ENCODE results near the gene ZNF583.

The ZNF583 gene

DNA sequence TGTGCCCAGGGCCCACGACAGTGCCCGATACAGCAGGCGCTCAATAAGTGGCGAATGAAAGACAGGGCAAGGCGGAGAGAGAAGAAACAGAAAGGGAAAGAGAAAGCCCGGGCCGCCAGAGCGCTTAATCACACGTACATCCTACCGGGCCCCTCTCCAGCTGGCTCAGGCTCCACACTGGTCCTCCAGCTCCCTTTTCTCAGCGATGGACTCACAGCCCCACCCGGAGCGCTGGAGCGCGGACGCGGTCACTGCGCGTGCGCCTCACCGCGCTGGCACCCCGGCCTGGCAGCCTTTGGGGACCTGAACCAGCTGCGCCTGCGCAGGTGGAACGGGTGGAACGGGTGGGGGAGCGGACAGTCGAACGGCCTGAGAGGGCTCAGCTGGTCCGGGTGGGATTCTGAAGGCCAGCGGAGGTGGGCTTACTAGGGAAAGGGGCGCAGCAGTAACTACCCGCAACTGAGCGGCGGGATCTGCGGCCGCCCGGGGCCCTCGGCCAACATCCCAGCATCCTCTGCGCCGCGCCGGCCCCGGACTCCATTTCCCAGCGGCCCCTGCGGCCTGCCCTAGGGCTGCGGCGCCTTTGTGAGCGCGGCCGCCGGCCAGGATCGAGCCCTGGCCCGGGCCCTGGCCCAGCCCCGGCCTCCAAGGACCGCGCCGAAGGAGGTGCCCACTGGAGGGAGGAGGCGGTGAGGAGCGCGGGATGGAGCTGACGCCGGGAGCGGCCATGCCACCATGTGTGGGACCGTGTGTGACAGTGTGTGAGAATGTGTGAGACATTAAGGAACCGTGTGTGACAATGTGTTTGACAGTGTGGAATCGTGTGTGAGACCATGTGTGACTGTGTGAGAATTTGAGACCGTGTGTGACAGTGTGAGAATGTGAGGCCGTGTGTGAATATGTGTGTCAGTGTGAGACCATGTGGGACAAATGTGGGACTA, at the start of gene ZNF583:
Gene ZNF583 (plus strand): TSS at position 569 of the 941 bp plus-strand sequence. CDS start 2,783 bp downstream, outside the sequence.
- DNase-seq (ENCODE audit: low spot score), result peak; percentile 100

DNA sequence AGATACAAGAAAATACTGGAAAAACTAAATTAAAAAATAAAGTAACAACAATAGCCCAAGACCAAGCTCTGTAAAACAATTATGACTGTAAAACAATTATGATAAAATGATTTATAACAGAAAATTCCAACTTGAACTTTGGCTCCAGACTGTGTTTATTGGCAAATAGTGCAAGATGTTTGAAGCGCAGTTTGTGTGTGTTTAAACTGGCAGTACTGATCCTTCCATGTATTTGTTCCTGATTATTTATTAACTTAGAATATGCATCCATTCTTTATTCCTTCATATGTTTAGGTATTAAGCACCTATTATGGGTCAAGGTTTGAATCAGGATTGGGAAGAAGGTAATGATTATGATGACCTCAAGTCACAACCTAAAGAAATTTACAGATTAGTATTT, 48.6 kb upstream of the ZNF583 start:
- DNase-seq (ENCODE audit: low spot score), result no peak

DNA sequence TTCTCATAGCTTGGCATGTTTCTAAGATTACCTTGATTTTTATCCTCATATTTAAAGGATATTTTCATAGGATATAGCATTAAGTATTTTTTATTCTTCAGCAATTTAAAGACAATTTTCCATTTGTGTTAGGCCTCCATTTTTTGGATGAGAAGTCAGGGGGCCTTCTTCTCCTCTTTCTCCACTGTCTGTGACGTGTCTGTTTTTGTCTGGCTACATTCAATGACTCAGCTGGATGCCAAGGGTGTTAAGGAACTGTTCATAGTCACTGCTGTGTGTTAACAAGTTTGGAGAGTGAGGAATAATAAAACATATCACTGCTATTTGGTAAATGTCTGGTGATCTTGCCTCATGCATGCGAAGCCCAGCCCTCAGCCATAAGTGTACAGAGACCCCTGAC, 47.2 kb upstream of the ZNF583 start:
- no peak for DNase-seq (ENCODE audit: low spot score)

DNA sequence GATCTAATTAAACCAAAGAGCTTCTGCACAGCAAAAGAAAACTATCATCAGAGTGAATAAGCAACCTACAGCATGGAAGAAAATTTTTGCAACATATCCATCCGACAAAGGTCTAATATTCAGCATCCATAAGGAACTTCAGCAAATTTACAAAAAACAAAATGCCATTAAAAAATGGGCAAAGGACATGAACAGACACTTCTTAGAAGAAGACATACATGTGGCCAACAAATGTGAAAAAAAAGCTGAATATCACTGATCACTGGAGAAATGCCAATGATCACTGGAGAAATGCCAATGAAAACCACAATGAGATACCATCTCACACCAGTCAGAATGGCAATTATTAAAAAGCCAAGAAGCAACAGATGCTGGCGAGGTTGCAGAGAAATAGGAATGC, 43.3 kb upstream of the ZNF583 start:
- no peak for DNase-seq (ENCODE audit: low spot score)

DNA sequence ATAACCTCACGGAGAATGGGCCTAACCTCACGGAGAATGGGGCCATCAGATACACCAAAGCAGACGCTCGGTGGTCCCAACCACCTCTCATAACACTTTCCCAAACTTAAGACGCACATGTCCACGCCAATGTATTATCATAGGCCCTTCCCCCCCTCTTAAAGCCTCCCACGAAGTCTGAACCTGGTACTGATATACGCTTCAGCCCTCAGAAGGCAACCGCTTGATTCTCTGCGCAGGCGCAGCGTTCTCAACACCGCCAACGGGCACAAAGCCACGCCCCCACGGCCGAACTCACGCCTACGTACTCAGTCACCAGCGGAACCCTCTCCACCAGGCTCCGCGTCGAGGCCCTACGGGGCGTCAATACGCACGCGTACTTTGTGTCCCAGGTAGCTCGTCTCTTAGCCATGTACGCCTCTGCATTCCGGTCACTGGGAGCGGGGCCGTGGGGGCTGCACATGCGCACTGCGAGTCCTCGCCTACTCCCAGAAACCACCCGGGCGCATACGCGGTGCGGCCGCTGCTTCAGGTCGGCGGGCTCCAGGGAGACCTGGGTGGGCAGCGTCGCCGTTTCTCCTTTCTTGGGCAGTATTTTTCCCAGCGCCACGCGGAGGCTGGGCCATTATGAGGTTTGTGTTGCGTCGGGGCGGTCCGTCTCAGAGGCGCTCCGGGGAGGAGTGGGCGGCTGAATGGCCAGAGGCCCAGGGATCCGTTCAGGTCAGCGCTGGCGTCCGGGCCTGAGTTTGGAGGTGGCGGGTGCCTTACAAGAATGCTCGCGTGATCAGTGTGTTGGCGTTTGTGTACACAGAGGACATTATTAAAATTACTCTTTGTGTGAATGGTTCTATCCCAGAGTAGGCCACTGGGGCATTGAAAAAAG, 36.1 kb upstream of the ZNF583 start:
- DNase-seq (ENCODE audit: low spot score), result peak; percentile 92

DNA sequence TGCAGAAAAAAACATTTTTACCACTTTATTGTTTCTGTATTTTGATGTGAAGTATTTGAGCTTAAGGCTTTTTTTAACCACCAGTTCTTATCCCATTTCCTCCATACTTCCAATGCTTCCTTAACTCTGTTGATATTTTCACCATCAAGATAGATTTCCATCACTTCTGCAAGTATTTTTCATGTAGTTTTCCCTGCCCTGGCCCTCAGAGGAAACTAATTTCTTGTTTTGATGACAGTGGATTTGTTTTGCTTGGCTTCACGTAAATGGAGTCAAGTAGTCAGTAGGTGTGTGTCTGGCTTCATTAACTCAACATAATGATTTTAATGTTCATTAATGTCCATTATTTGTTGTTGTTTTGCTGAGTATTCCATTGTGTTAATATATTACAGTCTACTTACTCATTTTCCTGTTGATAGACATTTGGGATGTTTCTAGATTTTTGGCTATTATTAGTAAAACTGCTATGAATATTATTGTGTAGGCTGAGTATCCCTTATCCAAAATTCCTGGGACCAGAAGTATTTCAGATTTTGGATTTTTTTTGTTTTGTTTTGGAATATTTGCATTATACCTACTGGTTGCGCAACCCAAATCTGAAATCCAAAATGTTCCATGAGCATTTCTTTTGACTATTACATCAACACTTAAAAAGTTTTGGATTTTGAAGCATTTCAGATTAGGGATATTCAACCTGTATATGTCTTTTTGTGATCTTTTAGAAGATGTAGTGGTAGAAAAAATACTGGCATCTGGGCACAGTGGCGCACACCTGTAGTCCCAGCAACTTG, 34.1 kb upstream of the ZNF583 start:
- DNase-seq (ENCODE audit: low spot score), result no peak

DNA sequence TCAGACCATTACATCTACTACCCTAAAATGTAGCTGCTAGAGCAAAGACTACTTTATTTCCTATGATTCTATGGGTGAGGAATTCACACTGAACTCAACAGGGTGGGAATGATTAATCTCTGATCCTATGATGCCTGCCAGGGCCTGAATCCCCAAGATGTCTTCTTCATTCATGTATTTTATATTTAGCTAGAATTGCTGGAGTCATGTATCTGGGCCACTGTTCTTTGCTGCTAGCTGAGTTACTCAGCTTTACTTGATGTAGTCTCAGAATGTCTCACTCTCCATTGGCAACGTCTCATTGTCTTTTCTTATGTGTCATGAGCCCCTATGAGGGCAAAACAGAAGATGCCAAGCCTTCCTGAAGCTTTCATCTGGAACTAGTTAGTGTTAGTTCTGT, 31.9 kb upstream of the ZNF583 start:
- no peak for DNase-seq (ENCODE audit: low spot score)

DNA sequence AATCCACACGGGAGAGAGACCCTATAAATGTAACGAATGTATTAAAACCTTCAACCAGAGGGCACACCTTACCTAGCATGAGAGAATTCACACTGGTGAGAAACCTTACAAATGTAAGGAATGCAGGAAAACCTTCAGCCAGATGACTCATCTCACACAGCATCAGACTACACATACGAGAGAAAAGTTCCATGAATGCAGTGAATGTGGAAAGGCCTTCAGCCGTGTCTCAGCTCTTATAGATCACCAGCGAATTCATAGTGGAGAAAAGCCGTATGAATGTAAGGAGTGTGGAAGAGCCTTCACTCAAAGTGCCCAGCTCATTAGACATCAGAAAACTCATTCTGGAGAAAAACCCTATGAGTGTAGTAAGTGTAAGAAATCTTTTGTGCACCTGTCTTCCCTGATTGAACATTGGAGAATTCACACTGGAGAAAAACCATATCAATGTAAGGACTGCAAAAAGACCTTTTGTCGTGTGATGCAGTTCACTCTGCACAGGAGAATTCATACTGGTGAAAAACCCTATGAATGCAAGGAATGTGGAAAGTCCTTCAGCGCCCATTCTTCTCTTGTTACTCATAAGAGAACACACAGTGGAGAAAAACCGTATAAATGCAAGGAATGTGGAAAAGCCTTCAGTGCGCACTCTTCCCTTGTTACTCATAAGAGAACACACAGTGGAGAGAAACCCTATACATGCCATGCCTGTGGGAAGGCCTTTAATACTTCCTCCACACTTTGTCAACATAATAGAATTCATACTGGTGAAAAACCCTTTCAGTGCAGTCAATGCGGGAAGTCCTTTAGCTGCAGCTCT, 26.8 kb upstream of the ZNF583 start:
- DNase-seq (ENCODE audit: low spot score), result no peak

DNA sequence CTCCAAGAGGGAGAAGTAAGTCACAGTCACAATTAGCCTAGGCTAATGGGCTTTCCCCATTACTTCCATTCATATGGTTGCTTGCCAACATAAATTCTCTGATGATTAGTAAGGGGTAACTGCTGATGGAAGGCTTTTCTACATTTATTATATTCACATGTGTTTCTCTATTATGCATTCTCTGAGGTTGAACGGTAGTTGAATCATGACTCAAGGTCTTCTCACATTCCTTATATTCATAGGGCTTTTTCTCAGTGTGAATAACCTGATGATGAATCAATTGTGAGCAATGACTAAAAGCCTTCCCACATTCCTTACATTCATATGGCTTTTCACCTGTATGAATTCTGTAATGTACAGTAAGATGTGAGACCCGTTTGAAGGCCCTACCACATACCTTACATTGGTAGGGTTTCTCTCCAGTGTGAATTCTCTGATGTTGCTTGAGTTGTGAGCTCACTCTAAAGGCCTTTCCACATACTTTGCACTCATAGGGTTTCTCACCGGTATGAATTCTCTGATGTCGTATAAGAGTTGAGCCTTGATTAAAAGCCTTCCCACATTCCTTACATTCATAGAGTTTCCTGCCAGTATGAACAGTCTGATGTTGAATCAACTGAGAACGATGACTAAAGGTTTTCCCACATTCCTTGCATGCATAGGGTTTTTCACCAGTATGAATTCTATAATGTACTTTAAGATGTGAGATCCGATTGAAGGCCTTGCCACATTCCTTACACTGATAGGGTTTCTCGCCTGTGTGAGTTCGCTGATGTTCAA, 20.1 kb upstream of the ZNF583 start:
- DNase-seq (ENCODE audit: low spot score), result no peak

DNA sequence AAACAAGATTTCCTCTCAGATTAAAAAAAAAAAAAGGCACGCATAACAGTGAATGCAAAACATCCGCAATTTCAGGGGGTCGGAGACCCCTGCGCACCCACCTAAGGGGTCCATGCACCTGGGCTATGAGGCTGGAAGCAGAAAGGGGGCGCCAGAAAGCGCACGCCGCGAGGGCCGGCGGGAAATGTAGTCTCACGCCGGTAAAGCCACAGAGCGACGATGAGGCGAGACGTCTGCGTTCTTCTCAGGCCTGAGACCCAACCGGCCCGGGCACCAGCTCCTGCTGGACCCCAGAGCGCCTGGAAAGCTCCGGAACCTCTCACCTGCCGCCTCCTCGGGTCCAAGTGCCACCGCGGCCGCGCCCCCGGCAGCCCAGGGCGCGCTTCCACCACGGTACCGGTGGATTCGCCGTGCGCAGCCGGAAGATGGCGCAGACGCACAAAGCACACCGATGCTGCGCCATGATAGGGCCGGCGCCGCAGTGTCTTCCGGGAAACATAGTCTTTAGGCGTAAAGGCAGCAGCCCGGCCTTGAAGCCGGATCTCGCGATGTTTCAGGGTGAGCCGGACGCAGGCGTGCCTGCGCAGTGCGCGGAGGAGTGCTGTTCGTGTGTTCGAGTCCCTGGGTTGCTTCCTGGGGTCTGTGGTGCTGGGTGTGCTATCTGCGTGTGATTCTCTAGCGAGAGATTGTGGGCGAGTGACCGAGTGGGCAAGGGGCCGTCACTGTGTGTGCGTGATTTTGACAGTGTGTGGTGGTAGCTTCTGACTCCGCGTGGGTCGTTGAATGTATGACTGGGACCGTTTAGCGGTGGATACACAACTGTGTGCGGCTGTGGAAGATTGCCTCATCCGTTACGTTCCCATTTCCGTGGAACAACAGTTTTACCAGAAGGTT, 10.8 kb upstream of the ZNF583 start, which contains the start of gene ZNF582:
Gene ZNF582 (minus strand): TSS at position 416 of the 894 bp plus-strand sequence. CDS start 1,782 bp downstream, outside the sequence.
- peak; percentile 96 for DNase-seq (ENCODE audit: low spot score)

DNA sequence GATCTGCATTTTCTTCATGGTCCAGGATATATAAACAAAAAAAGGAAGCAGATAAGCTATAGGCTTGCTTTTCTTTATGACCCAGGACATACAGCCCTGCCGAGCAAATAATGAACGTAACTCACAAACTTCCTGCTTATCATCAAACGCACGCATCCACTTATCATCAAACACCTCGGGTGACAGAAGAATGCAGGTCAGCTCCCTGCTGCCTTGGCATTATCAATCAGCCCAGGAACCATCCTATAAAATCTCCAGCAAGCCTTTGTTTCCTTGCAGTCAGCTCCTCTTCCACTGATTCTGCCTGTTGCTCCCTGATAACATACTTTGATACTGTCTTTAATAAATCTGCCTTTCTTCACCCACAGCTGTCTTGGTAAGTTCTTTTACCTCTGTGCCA, 5.3 kb upstream of the ZNF583 start:
- DNase-seq (ENCODE audit: low spot score), result no peak

DNA sequence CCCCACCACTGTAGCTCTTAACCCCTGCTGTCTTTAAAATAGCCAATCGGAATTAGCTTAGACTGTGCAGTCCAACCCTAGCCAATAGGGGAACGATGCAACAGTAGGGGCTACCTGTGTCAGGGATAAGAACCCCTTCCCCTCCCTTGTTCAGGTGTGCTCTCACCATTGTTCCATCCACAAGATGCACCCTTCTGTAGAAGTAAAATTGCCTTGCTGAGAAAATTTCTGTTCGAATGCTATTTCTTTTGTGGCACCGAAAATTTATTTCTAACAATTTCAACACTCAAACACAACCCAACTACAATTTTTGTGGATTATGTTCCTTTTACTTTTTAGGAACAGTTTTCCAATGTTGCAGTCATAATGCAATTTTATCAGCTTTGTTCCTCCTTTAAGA, 3.6 kb upstream of the ZNF583 start:
- DNase-seq (ENCODE audit: low spot score), result no peak

DNA sequence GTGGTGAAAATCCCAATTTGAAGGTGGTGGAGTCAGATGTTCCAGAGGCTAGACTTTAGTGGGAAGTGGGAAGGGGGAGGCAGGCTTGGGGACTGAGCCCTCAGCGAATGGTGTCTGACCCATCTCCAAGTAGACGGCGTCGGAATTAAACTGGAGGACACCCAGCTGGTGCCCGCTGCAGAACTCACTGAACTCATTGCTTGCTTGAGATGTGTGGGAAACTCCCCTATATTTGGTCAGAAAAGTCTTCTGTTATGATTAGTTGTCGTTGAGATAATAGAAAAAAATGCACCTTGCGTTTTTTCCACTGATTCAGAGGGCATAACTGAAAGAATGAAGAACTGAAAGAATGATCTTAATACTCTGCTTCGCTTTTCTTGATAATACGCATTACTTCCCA, 871 bp upstream of the ZNF583 start:
- DNase-seq (ENCODE audit: low spot score), result no peak

DNA sequence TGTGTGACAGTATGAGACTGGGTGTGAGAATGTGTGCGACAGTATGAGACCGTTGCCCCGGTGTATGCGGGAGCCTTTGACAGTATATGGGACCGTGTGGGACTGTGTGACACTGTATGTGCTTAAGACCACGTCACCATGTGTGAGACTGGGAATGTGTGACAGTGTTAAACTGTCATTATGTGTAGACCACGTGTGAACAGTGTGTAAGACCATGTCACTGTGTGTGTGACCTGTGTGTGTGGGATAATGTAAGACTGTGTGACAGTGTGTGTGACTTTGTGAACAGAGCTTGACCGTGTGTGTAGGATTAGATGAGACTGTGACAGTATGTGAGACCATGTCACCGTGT, 549 bp downstream of the ZNF583 start:
- DNase-seq (ENCODE audit: low spot score), result no peak

DNA sequence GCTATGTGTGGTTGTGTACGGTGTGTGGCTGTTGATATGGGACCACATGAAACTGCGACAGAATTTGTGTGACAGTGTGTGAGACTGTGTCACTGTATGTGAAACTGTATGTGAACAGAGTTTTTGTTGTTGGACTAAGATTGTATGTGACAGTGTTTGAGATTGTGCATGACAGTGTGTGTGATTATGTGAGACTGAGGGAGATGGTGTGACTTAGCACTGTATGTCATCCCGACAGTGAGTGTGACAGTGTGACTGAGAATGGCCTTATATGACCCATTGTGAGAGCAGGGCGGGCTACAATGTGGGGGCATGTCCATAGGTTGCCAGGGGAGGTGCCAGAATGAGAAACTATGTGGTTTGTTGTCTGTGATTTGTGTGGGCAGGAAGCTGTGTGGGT, 930 bp downstream of the ZNF583 start:
- DNase-seq (ENCODE audit: low spot score), result no peak

DNA sequence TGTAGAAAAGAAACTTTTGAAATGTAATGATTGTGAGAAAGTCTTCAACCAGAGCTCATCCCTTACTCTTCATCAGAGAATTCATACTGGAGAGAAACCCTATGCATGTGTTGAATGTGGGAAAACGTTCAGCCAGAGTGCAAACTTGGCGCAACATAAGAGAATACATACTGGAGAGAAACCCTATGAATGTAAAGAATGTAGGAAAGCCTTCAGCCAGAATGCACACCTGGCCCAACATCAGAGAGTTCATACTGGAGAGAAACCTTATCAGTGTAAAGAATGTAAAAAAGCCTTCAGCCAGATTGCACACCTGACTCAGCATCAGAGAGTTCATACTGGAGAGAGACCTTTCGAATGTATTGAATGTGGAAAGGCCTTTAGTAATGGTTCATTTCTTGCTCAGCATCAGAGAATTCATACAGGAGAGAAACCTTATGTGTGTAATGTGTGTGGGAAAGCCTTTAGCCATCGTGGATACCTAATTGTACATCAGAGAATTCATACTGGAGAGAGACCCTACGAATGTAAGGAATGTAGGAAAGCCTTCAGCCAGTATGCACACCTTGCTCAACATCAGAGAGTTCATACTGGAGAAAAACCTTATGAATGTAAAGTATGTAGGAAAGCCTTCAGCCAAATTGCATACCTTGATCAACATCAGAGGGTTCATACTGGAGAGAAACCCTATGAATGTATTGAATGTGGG, 19.3 kb downstream of the ZNF583 start:
- no peak for DNase-seq (ENCODE audit: low spot score)

DNA sequence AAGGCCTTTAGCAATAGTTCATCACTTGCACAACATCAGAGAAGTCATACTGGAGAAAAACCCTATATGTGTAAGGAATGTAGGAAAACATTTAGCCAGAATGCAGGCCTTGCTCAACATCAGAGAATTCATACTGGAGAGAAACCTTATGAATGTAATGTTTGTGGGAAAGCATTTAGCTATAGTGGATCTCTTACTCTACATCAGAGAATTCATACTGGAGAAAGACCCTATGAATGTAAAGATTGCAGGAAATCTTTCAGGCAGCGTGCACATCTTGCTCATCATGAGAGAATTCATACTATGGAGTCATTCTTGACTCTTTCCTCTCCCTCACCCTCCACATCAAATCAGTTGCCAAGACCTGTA, 19.8 kb downstream of the ZNF583 start:
- DNase-seq (ENCODE audit: low spot score), result no peak

DNA sequence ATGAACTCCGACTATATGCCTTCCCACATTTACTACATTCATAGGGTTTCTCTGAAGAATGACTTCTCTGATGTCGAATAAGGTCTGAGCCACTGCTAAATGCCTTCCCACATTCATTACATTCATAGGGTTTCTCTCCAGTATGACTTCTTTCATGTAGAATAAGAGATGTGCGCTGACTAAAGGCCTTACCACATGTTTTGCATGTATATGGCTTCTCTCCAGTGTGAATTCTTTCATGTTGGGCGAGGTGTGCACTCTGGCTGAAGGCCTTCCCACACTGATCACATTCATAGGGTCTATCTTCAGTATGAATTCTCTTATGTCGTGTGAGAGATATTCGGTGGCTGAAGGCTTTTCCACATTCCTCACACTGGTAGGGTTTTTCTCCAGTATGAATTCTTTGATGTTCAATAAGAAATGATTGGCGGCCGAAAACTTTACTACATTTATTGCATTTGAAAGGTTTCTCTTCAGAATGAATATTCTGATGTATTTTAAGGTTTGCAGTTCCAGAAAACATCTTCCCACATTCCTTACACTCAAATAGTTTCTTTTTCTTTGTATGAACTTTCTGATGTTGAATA, 37.2 kb downstream of the ZNF583 start:
- DNase-seq (ENCODE audit: low spot score), result no peak

Measured in AG08396 (cell line).